Stomach (tissue), 9 donors: ENCODE results near the gene C1orf87. TPM values are rescaled to one million over a fixed set of nuclear protein-coding genes. Genes with fewer than 3 reads are reported as not detected.
A peak's percentile ranks its signal among the peaks of the same experiment; 100 is the strongest.

Source experiments
- DNase-seq, 2 donors: peaks; one replicate each; pipeline versions ENCODE4 v3.0.0 to v3.0.0-alpha.2; 2013 to 2019
- H3K27ac ChIP-seq, 5 donors: fragments of 200-600 bp in 4 of 5; sonication (generic) in 4 of 5; one replicate each; pipeline ENCODE4 v1.5.1; 2013 to 2019; ENCODE audit warnings: mild to moderate bottlenecking in 1 of 5, moderate library complexity in 1 of 5
- H3K27me3 ChIP-seq, 3 donors: fragments of 200-600 bp; sonication (generic); one replicate each; pipeline ENCODE4 v1.5.1; 2017 to 2019; ENCODE audit warnings: mixed run types in 1 of 3
- H3K36me3 ChIP-seq, 4 donors: fragments of 200-600 bp; sonication (generic); 1 replicate in 3 of 4; 2 replicates in 1 of 4; pipeline ENCODE4 v1.5.1; 2016 to 2019
- H3K4me1 ChIP-seq, 4 donors: fragments of 200-600 bp; sonication (generic); one replicate each; pipeline ENCODE4 v1.5.1; 2016 to 2019
- H3K4me3 ChIP-seq, 4 donors: fragments of 200-600 bp; sonication (generic) in 3 of 4; one replicate each; pipeline ENCODE4 v1.5.1; 2016 to 2019; ENCODE audit warnings: mild to moderate bottlenecking in 1 of 4
- H3K9me3 ChIP-seq, 4 donors: fragments of 200-600 bp; sonication (generic); one replicate each; pipeline ENCODE4 v1.5.1; 2016 to 2019
- CTCF ChIP-seq, 7 experiments: fragments of 450-650 bp in 4 of 7; fragments of 200-600 bp in 3 of 7; sonication (generic) in 3 of 7; IDR thresholded peaks; one replicate each; pipeline ENCODE4 v1.5.1; 2016 to 2019; ENCODE audit warnings: antibody characterized with exemption in 7 of 7, control low read depth in 2 of 7, mild to moderate bottlenecking in 1 of 7
- EP300 ChIP-seq: sonication (generic); formaldehyde crosslinking; IDR thresholded peaks from one replicate; pipeline ENCODE4 v1.6.1; 2017; ENCODE audit warnings: antibody characterized with exemption
- POLR2A ChIP-seq, 4 donors: fragments of 450-650 bp; IDR thresholded peaks; one replicate each; pipeline ENCODE4 v1.6.1; 2016; ENCODE audit warnings: antibody characterized with exemption in 4 of 4, control low read depth in 2 of 4, mild to moderate bottlenecking in 1 of 4, moderate library complexity in 1 of 4
- POLR2AphosphoS5 ChIP-seq, 3 donors: sonication (generic); formaldehyde crosslinking; IDR thresholded peaks; one replicate each; pipeline ENCODE4 v1.6.1; 2016; ENCODE audit warnings: antibody characterized with exemption in 3 of 3
- WGBS, 5 donors: extraction: QIAGEN DNeasy Blood & Tissue Kit in 3 of 5; methylation state at CpG; one replicate each; pipeline versions ENCODE4 v1.1.5 to v1.1.7; 2013 to 2018; 5-methylcytosine and 5-hydroxymethylcytosine counted together
- intact Hi-C: fragments of 100-400 bp; cut with DNase I; formaldehyde crosslinking; loops from one replicate; pipeline ENCODE4 v1.15.1; 2023; ENCODE audit warnings: low total_unique reads
- polyA plus RNA-seq, 3 donors: library from polyadenylated mRNA; stranded (reverse); fragments of 200-250 nt; gene quantifications; one replicate each; pipeline ENCODE4 v1.2.3, GENCODE V29; 2013
- total RNA-seq, 5 donors: library from RNA; depleted of rRNA; stranded (reverse); fragments of >200 nt; gene quantifications; one replicate each; pipeline versions ENCODE4 v1.1.0 to v1.2.3, GENCODE V29; 2014 to 2016
- donor health status: healthy with polysubstance abuse.
- donor health status: Bipolar disorder and iron deficiency.
- donor health status: healthy.

Gene C1orf87
- total and polyA plus RNA-seq, 8 donors = not detected

GRCh38 chr1:60103186-60103585 lies 29.6 kb upstream of the C1orf87 start:
- peak overlapping the region in 3 of 5 donors; percentile 5 to 41 (median 39) for H3K27ac ChIP-seq
- H3K9me3 ChIP-seq = no peaks in the 10 kb centered on the region
- DNase-seq = peak in 1 of 2 donors; percentile 27
- no peak for TF ChIP-seq EP300
- TF ChIP-seq POLR2AphosphoS5 (IDR thresholded peaks at IDR 0.05) = peak in 2 of 3 donors; percentile 17 to 41
- peaks cover 0 to 4% (median 0%) of the 10 kb centered on the region in 4 donors for H3K4me1 ChIP-seq
- no peaks in the 10 kb centered on the region for H3K27me3 ChIP-seq
- 9 to 54% (median 46%) methylated on average over 2 of the region's 2 CpGs for WGBS, 5 donors
- no peak overlapping the region for H3K4me3 ChIP-seq
- H3K36me3 ChIP-seq = no peaks in the 10 kb centered on the region
- intact Hi-C loops = no loop called here

GRCh38 chr1:60102267-60103061 lies 28.9 kb upstream of the C1orf87 start:
- no peak overlapping the region for H3K4me3 ChIP-seq
- H3K4me1 ChIP-seq = peaks cover 0 to 4% (median 0%) of the 10 kb centered on the region in 4 donors
- no peaks in the 10 kb centered on the region for H3K9me3 ChIP-seq
- peak overlapping the region in 2 of 5 donors; percentile 37 to 39 for H3K27ac ChIP-seq
- intact Hi-C loops = no loop called here
- TF ChIP-seq POLR2AphosphoS5 (IDR thresholded peaks at IDR 0.05) (peak in 2 of 3 donors; percentile 21 to 53), EP300 (no peak), POLR2A (IDR thresholded peaks at IDR 0.05) (no peak)
- H3K27me3 ChIP-seq = no peaks in the 10 kb centered on the region
- no peaks in the 10 kb centered on the region for H3K36me3 ChIP-seq
- peak in 1 of 2 donors; percentile 46 for DNase-seq
- WGBS, 5 donors = 49 to 71% (median 65%) methylated on average over 3 of the region's 3 CpGs

GRCh38 chr1:60101516-60101915 lies 27.9 kb upstream of the C1orf87 start:
- H3K4me1 ChIP-seq = peaks cover 0 to 4% (median 0%) of the 10 kb centered on the region in 4 donors
- whole genome bisulfite sequencing, 5 donors = 69 to 94% (median 79%) methylated on average over 2 of the region's 2 CpGs
- H3K27me3 ChIP-seq = no peaks in the 10 kb centered on the region
- no peaks in the 10 kb centered on the region for H3K36me3 ChIP-seq
- TF ChIP-seq CTCF (IDR thresholded peaks at IDR 0.05) (no peak), POLR2AphosphoS5 (IDR thresholded peaks at IDR 0.05) (no peak)
- no peak overlapping the region for H3K27ac ChIP-seq
- no peak overlapping the region for H3K4me3 ChIP-seq
- H3K9me3 ChIP-seq = no peaks in the 10 kb centered on the region
- intact Hi-C loops = no loop called here
- DNase-seq = peak in 1 of 2 donors; percentile 18

- intact Hi-C loops = no loop called here
- Histone ChIP-seq H3K36me3 (no peaks in the 10 kb centered on the region), H3K27me3 (no peaks in the 10 kb centered on the region), H3K27ac (no peak overlapping the region), H3K9me3 (peaks cover 0 to 5% (median 0%) of the 10 kb centered on the region in 4 donors), H3K4me1 (no peaks in the 10 kb centered on the region), H3K4me3 (no peak overlapping the region)
- 83 to 89% (median 88%) methylated on average over 6 of the region's 6 CpGs for WGBS, 5 donors
- TF ChIP-seq EP300 = no peak
- no peak for TF ChIP-seq CTCF (IDR thresholded peaks at IDR 0.05)
- no peak for TF ChIP-seq POLR2AphosphoS5 (IDR thresholded peaks at IDR 0.05)
- no peak for TF ChIP-seq POLR2A (IDR thresholded peaks at IDR 0.05)
- DNase-seq = no peak
Measured at GRCh38 chr1:60091195-60091715, 17.7 kb upstream of the C1orf87 start.

- Histone ChIP-seq H3K9me3 (peaks cover 0 to 2% (median 0%) of the 10 kb centered on the region in 4 donors), H3K27ac (no peak overlapping the region), H3K27me3 (no peaks in the 10 kb centered on the region), H3K4me1 (no peaks in the 10 kb centered on the region), H3K4me3 (no peak overlapping the region), H3K36me3 (no peaks in the 10 kb centered on the region)
- no peak for DNase-seq
- no peak for TF ChIP-seq POLR2A (IDR thresholded peaks at IDR 0.05)
- no peak for TF ChIP-seq CTCF (IDR thresholded peaks at IDR 0.05)
- no peak for TF ChIP-seq POLR2AphosphoS5 (IDR thresholded peaks at IDR 0.05)
- TF ChIP-seq EP300 = no peak
- intact Hi-C loops = no loop called here
- 45 to 76% (median 55%) methylated on average over 2 of the region's 2 CpGs for whole genome bisulfite sequencing, 5 donors
Measured at GRCh38 chr1:60090655-60091054, 17.1 kb upstream of the C1orf87 start.
